GM21381 (cell line): ENCODE data around the gene TSPAN31.
"Not testable (repeated sequence)": the region's sequence is repeated elsewhere in the genome, so short reads cannot be mapped to it uniquely, and the experiment has no call there.

Experiments used
- ATAC-seq: cut with Tn5 transposase; IDR thresholded peaks from one replicate; pipeline ENCODE4 v1.9.1; 2021; ENCODE audit warnings: mild to moderate bottlenecking, moderate library complexity; ENCODE audit not compliant: unreplicated experiment

TSPAN31 gene

DNA sequence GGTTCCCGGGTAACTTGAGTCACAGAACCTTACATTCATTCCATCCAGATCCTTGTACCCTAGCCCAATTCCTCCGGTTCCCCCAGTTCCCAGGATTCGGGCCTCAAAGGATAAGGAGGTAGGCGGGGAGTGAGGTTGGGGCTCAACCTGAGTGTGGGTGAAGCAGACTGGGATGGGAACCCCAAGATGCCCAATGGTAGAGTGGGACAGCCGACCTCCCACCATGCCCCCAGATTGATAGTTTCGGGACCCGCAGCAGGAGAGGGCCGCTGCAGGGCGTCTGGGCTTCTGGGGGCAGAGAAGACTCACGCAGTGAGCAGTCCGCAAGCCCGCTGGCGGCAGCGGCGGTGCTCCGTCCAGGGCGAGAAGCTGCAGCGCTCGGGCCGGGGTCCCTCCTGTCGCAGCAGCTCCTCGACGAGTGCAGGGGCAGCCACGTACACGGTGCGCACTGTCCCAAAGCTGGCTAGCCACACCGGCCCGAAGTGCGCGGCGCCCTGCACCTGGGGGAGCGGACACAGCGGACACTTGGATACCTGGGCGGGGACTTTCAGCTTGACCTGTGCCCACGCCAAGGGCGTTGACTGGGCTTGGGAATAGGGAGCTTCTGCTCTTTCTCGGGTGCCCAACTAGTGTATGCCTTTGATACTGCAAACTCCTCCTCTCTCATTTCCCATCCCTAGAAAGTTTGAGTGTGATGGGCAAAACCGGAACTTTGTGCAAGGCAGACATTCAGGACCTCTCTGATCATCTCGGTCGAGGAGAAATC, 21.0 kb downstream of the TSPAN31 start:
- no peak for ATAC-seq

DNA sequence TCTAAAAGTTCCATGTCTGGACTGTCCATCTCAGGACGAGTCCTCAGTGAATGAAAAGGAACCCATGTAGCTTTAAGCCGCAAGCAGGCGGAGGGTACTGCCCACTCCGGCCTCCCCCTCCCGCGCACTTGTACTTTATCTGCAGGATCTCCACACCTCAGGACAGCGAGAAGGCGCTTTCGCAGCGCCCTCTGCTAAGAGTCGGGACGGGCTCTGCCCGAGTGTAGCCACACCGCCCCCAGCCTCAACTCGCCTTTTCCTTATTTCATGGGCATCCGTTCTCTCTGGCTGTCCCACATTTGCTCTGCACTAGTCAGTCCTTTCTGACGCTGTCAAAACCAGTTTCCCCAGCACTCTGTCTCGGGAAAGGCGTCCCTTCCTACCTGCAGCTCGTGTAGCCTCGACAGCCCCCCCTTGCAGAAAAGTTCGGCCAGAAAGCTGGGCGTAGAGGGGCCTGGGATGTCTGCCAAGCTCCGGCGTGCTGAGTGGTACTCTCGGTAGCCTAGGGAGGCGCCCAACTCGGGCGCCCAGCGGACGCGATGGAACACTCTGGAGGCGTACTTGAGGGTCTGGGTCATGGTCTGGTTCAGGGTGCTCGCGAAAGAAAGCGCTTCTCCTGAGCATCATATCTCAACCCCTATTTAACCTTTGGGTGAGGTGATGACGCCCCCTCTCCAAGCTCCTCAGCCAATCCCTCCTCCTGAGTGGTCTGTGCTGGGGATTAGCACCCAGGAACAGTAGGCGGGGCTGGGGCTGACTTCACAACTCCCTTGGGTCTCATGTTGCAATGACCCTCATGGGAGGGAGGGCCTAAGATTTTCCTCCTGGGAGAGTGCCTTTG, 21.8 kb downstream of the TSPAN31 start, which contains the start of gene CYP27B1:
TSS of gene CYP27B1 (minus strand) at position 615 of the 841 bp plus-strand sequence. CDS start at position 578, 37 bp downstream.
- ATAC-seq, result no peak

DNA sequence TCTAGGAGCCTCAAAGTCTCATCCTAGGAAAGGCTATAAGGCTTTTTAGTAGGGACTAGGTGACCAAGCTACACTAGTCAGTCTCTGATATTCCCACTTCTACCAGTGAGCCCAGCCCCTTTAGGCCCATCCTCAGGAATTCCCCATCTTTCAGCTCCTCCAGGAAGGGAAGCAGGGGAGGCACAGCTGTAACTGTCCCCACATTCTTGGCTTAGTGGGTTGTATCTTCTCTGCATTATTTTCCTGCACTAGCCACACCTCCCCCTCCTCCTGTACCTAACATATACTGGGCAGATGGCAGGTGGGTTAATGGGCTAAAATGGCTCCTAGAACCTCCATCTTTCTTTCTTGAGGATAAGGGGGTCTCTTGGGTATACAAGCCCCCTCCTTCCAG, 22.5 kb downstream of the TSPAN31 start:
- ATAC-seq, result no peak

DNA sequence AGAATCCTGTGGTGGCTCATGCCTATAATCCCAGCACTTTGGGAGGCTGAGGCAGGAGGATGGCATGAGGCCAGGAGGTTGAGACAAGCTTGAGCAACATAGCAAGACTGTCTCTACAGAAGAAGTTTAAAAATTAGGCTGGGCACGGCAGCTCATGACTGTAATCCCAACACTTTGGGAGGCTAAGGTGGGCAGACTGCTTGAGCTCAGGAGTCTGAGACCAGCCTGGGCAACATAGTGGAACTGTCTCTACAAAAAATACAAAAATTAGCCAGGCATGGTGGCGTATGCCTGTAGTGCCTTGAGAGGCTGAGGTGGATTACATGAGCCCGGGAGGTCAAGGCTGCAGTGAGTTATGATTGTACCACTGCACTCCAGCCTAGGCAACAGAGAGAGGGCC, 23.0 kb downstream of the TSPAN31 start:
- ATAC-seq, result no peak

DNA sequence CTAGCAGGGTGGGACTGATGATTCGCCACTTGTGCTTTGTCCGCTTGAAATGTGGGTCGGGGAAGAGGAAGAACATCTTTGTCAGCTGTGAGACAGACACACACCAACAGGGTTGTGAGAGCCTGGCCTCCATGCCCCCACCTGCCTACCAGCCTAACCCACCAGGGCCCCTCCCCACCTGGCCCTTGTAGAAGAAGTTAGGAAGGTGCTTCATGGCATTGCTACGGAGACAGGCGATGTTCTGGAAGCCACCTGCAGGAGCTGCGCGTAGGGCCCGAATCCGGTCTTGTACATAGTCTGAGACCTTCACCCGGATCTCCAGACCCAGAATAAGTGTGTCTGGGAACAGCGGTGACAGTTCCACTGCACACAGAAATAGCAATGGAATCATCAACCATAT, 24.8 kb downstream of the TSPAN31 start:
- no peak for ATAC-seq

DNA sequence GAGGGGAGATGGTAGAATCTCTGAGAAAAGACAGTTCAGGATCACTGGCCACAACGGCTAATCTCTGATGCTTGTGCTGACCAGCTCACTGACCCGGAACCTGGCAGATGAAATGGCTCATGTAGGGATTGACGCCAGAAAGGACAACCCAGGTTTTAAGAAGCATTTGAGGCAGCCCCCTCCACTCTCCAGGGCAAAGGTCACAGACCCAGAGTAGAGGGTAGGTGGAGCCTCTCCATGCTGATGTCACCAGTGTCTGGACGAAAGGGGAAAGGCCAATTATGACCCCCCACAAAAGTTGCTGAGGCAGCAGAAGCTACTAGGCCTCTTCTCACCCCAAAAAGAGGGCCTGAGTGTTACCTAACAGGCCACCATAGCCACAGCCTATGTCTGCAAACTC, 25.9 kb downstream of the TSPAN31 start:
- no peak for ATAC-seq

DNA sequence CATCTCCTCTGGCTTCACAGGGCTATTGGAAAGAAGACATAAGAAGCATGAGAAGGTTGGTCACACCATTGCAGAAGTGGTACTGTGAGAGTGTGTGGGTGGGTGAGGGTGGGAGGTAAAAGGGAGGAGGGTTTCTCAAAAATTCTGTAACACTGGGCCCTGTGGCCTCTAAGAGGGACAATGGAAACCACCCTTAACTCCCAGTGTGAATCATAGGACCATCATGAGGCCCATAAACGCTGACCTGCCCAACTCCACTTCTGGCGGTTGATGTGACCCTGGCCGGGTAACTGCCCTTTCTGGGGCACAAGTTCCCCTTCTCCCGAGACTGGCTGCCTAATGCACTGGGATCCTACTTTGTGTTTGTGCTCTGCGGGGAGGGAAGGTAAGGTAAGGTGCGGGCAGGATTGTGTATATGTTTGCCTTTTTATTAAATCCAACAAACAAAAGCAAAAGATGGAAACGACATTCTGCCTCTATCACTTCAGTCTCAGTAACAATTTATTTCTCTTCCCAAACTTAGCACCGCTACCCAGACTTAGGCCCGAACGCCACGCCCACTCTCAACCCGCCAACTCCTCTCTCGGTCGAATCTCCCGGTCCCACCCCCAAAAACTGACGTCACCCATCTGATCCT, 26.5 kb downstream of the TSPAN31 start:
- ATAC-seq, result peak; percentile 61

DNA sequence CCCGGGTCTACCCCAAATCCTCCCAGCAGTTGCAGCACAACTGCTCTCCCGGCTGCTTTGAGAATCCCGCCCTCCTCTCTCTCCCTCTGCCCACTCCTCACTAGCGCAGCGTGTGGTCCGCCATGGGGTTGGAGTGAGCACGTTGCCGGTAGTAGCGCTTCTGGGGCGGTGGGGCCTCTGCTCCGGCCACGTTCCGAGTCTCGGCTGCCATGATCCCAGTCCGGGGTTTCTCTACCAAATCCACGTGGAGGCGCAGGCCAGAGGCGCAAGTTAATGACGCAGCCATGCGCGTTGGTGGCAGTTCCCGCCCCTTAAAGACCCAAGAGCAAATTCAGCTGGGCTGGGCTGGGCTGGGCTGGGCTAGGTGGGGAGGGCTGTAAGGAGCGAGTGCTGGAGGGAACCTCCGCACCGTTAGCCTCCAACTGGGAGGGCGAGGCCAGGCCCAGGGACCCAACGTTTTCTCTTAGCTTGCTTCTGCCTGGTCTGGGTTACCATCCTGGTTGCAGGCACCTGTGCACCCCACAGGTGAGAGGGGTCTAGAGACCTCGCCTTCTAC, 27.1 kb downstream of the TSPAN31 start, which contains the start of gene METTL1:
TSS of gene METTL1 (minus strand) at position 233 of the 556 bp plus-strand sequence. CDS start at position 211, 22 bp downstream.
- ATAC-seq, result peak; percentile 79

DNA sequence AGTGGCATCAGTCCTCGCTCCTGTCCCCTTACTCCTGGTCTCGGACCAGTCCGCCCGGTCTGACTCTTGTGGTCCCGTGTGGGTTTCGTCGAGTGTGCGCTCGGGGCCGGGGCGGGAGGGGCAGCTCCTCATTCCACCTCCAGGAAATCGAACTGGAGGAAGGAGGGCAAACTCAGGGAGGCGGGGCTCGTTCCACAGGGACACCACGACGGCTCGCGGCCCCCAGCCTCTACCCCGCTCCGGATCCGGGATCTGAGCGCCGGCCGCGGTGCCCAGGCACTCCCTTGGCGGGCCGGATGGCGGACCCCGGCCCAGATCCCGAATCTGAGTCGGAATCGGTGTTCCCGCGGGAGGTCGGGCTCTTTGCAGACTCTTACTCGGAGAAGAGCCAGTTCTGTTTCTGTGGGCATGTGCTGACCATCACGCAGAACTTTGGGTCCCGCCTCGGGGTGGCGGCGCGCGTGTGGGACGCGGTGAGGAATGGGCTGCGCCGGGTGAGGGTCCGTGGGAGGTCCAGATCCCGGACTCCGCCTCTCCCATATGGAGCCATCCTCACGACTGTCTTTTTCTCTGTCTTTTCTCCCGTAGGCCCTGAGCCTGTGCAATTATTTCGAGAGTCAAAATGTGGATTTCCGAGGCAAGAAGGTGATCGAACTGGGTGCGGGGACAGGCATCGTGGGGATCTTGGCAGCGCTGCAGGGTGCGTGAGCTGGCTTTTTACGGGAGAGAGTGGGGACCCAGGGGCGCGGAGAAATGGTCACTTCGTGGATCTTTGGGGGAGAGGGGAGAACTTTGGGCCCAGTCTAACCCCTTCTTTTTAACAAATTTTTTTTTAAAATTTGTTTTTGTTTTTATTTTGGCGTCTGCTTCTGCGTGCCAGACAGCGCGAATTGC, 27.8 kb downstream of the TSPAN31 start, which contains the start of gene EEF1AKMT3:
TSS of gene EEF1AKMT3 (plus strand) at position 186 of the 894 bp plus-strand sequence. CDS start at position 297, 111 bp downstream.
- ATAC-seq, result peak; percentile 16

DNA sequence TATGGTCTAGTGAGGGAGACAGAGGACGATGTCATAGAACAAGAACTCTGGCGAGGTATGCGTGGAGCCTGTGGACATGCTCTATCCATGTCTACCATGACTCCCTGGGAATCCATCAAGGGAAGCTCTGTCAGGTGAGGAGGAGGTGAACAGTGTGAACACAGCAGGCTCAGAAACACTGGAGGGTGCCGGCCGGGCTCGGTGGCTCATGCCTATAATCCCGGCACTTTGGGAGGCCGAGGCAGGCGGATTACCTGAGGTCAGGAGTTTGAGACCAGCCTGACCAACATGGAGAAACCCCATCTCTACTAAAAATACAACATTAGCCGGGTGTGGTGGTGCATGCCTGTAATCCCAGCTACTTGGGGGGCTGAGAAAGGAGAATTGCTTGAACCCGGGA, 29.8 kb downstream of the TSPAN31 start:
- ATAC-seq, result not testable (repeated sequence)

DNA sequence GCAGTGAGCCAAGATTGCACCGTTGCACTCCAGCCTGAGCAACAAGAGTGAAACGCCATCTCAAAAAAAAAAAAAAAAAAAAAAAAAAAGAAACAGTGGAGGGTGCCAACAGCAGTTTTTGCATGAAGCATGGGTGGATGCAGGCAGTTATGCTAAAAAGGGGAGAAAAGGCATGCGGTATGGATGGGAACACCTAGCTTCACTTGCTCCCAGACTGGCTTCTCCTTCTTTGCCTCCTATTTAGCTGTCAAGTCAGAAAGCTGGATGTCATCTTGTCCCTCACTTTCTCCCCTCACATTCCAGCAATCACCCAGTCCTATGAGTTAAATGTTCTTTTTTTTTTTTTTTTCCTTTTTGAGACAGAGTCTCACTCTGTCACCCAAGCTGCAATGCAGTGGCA, 30.2 kb downstream of the TSPAN31 start:
- ATAC-seq, result no peak

DNA sequence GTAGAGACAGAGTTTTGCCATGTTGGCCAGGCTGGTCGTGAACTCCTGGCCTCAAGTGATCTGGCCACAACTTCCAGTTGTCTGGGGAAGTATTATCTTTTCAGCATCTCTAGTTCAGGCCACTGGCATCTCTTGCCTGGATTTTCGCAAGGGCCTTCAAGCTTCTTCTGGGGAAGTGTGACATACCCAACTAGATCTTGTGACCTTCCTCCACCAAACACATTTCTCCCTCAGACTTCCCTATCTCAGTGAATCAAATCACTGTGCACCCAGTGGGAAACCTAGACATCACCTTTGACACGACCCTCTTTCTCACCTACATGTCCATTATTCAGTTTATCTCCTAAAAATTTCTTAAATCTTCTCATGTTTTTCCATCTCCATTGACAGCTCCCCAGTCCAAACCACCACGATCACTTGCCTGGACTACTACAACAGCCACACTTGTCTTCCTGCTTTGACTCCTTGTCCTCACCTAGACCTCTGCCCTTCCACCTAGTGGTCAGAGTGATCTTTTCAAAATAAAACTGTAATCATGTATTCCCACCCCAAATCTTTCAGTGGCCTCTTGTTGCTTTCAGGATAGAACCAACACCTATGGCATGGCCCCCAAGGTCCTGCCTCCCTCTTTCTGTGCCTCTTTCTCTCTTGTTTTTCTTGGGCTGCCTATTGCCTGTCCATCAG, 30.9 kb downstream of the TSPAN31 start:
- no peak for ATAC-seq

DNA sequence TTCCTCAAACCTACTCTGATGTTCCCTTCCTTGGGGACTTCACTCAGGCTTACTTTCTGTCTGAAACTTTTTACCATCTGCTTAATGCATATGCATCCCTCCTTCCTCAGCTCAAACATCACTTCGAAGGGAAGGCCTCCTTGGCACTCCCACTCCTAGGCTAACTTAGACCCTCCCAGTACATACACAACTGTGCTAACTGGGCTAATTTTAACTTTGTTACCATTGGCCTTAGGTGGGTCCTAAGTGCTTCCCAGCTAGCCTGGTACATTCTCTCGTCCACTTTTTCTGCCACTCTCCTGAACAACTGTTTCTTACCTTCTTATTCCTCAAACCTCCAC, 31.4 kb downstream of the TSPAN31 start:
- ATAC-seq, result no peak

DNA sequence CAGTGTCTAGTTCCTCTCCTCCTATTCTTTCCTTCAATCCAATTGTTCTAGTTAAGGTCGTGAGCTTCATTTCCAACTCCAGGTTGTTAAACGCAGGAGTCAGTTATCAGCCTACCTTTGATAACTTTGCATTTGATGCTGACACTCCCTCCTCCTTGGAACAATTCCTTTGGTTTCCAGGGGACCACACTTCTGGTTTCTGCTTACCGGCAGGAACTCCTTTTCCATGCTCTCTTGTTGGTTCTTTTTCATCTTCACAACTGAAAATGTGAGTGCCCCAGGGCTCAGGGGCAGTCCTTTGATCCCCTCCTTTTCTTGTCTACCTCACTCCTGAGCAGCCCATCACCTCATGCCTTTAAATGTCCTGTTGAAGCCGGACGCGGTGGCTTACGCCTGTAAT, 32.5 kb downstream of the TSPAN31 start:
- no peak for ATAC-seq

DNA sequence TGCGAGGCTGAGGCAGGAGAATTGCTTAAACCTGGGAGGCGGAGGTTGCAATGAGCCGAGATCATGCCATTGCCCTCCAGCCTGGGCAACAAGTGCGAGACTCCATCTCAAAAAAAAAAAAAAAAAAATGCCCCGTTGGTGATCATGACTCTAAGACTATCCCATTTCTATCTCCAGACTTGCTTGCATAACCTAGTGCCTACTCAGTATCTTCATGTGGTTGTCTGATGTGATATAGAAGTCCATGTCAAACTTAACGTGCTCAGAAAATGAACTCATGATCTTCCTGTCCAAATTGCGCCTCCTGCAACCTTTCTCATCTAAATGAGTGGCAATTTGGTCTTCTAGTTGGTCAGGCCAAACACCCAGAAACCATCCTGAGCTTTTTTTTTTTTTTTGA, 33.1 kb downstream of the TSPAN31 start:
- ATAC-seq, result no peak

DNA sequence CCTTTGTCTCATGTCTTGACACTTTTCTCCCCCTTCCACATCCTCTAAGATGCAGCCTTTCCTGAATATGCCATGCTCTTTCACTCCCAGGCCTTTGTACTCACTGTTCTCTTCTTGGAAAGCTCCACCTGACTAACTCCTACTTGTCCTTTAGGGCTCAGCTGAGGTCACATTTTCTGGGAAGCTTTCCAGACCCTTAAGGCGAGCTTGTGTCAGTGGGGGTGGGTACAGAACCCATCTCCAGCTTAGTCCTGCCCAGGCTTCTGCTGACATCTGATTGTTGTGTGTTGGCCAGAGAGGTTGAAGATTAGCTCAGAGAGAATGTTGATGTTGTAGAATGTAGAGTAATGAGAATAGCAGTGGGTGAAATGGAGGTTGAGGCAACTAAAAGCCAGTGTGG, 34.9 kb downstream of the TSPAN31 start:
- ATAC-seq, result no peak

DNA sequence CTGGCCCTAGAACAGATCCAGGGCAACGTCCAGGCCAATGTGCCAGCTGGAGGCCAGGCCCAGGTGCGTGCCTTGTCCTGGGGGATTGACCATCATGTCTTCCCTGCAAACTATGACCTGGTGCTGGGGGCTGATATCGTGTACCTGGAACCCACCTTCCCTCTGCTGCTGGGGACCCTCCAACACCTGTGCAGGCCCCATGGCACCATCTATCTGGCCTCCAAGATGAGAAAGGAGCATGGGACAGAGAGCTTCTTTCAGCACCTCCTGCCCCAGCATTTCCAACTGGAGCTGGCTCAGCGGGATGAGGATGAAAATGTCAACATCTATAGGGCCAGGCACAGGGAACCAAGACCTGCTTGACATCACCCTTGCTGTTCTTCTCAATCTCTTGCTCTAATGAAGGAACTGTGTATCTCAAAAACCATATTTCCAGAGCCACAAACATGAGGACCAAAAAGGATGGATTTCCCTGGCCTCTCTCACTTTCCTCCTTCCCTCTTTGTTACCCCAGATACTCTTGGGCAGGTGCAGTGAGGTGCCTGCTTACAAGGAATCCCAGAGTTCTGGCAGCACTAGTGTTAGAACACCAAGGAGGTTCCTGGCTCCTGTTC, 35.6 kb downstream of the TSPAN31 start:
- no peak for ATAC-seq

DNA sequence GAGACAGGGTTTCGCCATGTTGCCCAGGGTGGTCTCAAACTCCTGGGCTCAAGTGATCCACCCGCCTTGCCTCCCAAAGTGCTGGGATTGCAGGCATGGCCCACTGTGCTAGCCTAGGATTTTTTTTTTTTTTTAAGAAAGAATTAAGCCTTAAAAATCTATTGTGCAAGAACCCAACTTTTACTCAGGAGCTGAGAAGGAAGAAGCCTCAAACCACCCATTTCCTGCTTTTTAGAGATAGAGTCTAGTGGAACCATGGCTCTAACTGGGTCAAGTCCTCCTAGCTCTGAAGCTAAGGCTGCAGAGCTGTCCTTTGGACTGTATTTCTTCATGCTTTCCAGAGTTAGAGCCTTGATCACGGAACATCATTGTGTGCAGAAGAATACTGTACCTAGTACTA, 36.4 kb downstream of the TSPAN31 start:
- no peak for ATAC-seq

DNA sequence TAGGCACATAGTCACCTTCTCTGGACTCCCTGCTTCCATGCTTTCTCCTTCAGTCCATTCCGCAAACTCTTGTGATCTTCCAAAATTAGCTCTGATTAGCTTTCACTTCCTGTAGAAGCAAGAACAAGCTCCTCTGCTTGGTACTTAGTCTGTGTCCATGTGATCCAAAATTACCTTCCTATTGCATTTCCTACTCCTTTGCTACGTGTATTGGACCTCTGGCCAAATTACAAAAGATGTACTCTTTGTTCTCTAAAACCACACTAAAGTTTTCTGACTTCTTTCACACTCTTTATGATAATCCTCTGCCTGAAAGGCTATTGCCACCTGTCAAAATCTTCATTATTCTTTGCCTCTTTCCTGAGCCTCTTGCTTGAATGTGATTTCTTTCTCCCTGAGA, 37.0 kb downstream of the TSPAN31 start:
- no peak for ATAC-seq
